Measurements from ENCODE around the gene MEFV.
A peak's percentile ranks its signal among the peaks of the same experiment; 100 is the strongest.

The MEFV gene

DNA sequence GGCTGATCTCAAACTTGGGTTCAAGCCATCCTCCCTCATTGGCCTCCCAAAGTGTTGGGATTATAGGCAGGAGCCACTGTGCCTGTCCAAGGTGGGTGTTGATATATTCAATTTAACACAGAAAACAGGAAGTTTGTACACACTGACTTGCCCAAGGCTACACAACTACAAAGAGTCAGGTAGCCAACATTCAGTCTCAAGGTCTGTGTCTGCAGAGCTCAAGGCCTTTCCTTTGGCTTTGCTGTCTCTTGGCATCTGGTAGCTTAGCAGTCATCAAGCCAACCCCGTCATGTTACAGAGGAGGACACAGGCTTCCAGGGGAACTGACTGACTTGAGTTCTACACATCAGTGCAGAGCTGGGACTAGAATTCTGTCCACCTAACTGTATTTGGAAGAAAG, 11.9 kb upstream of the MEFV start:
- no peak for DNase-seq

DNA sequence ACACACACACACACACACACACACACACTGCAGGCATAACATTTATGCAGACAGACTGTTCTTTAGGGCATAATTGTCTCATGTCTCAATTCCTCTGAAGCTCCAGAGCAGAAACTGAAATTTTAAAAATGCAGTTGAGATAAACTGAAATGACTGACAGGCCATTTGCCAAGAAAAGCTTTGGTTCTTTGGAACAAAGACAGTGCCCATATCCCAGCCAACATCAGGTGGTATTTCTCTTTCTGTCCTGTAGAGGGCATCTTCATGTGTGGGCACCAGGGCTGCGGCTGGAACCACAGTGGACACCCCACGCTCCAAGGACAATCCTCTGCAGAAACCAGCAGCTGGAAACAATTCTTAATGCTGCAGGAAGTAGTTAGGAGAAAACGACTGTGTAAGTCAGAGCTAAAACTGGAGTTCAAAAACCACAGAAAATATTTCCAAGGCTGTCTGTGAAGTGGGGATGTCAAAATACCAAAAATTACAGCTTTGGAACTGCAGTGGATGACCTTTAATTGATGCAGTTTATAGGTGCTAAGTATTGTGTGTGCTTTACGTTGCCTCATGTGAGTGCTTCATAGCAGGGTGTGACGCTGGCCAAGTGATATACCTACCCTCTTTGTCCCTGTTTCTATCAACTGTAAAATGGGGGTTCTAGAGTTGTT, 10.6 kb upstream of the MEFV start:
- no peak for DNase-seq

DNA sequence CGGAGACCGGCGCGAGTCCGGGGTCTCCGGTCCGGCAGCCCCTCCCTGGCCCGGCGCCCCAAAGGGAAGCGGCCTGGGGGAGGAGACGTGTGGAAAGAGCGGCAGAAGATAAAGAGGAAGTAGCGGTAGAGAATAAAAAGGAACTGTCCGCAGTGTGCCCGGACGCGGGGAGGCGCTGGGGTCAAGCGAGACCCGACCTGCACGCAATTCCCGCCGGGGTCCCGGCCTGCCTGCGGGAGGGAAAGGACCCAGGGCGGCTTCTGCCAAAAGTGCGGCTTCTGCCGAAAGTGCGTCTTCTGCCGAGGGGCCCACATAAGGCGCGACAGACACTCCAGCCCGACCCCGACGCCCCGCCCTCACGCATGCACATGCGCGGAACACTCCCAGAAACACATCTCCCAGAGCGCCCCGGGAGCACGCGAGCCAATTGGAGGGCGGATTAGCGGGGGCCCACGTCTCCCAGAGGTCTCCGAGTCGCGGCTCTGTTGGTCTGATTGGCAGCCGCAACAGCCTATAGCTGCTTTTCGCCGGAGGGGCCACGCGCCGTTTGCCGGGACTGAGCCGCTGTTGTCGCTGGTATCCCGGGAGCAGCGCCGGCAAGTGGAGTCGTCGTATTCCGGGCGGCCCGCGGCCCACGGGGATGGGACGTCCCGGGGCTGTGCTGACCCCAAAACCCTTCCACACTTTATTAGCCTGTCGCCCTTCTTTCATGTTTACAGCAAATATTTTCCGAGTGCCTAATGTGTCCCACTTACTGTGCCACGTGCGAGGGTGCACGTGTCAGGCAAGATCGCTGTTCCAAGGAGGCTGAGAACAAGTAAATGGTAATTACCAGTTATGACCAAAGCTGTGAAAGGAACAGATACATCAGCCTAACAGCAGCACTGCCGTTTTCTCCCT, 8.0 kb upstream of the MEFV start:
- DNase-seq = peak; percentile 98 to 99

DNA sequence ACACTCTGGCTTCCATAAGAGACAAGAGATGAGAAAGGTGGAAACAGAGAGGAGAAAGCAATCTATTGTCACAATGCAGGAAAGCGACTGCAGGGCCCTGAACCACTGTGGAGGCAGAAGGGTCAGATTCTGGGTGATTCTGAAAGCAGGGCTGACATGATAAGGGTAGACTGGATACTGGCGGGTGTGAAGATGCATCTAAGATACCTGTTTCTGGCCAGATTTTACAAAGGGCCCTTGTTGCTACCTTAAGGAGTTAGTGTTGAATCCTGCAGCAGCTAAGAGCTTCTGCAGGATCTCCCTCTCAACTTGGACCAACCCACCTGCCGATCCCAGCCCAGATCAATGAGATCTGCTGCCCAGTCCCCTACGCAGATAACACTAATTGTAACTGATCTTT, 6.1 kb upstream of the MEFV start:
- no peak for DNase-seq

DNA sequence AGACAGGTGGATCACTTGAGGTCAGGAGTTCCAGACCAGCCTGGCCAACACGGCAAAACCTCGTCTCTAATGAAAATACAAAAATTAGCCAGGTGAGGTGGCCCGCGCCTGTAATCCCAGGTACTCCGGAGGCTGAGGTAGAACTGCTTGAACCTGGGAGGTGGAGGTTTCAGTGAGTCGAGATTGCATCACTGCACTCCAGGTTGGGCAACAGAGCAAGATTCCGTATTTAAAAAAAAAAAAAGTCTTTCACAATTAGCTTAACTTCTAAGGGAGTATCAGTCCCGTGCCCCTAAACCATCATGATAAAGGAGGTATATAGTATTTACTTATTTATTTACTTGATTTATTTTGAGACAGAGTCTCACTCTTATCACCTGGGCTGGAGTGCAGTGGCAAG, 3.4 kb upstream of the MEFV start:
- DNase-seq = no peak

DNA sequence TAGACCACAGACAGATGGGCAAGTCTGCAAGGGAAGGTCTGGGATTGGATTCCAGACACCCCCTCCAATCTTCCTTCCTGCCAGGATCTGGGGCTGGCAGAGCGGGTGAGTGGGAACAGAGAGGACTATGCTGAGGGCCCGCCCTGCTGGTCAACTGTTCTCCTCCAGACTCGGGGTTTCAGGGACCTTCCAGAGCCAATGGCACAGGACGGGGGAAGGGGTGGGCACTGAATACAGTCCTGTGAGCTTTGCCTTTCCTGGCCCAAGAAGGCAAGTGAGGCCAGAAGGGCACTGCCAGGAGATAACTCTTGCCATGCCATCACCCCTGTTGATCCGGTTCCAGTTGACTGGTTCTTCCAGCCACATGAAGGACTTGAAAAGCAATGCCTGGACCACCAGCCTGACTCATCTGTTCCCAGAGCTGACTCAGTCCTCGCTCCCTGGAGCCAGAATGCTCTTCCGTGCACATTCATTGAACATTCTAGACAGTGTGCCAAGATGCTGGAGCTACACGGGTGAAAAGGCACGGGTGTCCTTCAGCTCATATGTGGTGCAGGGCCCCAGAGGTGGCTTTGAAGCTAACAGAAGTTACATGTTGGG, 533 bp upstream of the MEFV start:
- no peak for DNase-seq

DNA sequence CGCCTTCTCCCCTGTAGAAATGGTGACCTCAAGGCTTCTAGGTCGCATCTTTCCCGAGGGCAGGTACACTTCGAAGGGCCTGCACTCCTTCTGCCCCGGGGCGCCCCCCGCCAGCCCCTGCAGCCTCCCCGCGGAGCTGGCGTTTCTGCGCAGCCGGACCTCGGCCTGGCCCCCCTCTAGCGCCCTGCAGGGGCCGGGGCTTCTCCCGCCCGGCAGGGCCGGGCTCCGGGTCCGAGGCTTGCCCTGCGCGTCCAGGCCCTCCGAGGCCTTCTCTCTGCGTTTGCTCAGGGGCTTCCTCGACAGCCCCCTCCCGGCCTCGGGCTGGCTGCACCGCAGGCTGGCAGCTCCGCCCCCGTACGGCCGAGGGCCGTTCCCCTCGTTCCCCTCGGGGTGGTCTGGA, 2.1 kb downstream of the MEFV start:
- DNase-seq = no peak

DNA sequence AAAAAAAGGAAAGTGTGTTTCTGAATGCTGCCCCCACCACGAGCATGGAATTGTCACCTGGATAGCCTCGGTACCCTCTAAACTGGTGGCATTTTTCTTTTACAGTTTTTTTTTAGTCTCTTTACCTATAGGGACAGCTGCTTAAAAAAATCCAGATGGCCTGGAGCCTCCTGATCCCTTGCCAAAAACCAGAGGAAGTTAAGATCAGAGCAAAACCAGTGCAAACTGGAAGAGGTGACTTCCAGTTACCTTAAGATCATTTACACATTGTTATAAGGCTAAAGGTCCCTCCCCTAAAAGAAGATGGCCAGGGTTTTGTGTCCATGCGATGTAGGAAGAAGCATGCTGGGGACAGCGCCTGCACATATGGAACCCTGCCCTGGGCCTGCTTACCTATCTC, 3.5 kb downstream of the MEFV start:
- no peak for DNase-seq

DNA sequence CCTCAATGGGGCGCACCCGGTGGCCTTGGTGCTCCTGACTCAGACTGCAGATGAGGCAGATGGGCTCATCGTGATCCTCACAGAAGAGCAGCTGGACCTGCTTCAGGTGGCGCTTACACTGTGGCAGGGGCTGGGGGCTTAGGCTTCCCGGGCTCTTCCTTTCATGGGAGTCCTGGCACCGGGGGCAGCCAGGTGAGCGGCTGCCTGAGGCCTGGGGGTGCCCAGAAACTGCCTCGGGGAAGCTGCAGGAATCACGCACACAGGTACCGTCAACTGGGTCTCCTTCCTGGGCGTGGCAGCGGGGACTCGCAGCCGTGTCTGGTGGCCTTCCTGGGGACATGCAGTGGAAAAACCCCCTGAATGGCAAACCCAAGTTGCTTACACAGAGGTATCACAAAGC, 7.0 kb downstream of the MEFV start:
- DNase-seq = no peak

DNA sequence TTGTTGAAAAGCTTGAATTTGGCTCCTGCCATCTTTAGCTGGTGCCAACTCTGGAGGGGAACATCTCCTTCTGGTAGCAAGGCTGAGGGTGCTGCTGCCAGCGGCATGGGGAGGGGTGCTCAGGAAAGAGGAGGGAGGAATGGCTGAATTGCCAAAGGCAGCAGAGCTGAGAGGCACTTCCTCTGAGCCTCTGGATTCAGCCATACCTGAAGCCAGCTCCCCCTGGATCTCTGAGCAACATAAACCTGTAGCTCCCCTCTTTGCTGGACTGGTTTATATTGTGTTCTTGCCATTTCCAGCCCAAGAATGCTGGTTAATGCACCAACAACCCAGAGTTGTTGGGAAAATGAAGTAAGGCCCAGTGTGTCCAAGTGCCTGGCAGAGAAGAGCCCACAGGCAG, 7.4 kb downstream of the MEFV start:
- no peak for DNase-seq

DNA sequence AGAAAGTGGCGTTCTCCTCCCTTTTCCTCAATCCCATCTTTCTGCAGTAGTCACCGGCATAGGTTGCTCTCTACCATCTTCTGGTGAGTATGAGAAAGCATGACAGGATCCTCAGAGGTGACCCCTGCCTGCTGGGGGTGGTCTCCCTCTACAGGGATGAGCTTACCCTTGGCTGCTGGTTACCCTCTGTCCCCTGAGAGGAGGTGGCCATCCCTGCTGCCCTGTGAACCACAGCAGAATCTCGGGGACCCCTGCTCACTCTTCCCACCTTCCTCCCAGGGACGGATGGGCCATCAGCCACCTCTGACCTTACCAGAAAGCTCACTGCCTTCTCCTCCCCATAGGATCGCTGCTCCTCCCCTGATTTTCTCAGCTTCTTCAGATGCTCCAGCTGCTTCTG, 7.8 kb downstream of the MEFV start:
- no peak for DNase-seq

DNA sequence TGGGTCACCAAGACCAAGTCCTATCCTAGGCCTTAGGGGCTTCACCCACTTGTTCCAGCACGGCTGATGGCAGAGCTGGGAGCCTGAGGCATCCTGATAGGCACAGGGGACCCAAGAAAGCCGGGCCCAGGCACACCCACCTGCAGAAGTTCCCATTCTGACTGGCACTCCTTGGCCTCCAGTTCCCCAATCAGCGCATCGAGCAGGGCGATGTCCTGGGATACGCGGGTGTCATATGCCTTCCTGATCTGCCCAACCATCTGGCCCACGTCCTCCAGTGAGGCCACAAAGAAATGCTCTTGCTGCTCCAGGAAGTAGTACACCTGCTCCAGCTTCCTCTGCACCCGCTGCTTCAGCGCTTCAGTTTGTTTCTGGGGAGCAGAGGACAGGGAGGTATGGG, 9.6 kb downstream of the MEFV start:
- DNase-seq = no peak

DNA sequence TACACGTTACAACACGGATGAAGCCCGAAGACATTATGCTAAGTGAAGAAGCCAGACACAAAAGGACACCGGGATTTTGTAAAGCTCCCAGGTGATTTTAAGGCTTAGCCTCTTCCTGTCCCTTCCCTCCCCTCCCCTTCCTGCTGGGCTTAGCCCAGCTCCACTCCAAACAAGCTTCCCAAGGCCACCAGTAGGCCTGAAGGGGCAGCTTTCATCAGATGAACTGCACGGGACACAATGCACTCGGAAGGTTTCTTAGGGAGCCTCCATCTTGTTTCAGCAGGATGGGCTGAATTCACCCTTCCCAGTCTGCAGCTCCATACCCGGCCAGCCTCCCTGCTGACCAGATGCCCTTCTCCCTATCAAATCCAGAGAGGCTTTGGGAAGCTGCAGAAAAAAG, 10.4 kb downstream of the MEFV start:
- DNase-seq = no peak

DNA sequence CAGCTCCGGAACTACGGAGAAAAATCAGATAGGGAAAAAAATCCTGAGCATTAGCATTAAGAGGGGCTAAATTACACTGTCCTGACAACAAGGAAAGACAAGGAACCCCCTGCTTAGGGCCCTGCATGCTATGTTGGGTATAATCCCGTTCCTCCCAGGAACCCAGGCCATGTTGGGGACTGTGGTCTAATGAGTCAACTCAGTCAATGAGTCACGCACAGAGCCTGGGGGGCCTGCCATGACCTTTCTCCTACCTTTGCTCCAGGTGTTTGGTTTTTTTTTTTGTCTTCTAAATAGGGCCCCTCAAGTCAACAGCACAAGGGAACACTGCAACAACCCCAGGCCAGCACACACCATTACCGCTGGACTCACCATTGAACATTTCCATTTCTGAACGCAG, 12.6 kb downstream of the MEFV start:
- DNase-seq = no peak

DNA sequence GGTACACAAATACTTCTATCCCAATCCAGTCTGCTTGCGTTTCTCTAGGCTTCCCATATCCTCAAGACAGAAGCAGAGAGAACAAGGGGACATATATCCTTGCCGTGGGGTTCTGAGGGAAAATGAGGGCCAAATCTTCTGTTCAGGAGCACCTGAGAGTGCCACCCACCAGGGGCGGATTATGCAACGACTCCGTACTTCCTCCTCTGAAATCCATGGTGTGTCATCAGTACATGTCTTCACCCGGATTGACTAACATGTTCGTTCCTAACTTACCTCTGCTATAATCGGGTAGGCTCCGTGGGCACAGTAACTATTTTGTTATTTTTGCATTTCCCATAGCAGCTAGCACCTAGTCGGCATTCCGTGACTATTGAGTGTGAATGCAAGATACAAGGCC, 13.7 kb downstream of the MEFV start:
- DNase-seq = no peak

DNA sequence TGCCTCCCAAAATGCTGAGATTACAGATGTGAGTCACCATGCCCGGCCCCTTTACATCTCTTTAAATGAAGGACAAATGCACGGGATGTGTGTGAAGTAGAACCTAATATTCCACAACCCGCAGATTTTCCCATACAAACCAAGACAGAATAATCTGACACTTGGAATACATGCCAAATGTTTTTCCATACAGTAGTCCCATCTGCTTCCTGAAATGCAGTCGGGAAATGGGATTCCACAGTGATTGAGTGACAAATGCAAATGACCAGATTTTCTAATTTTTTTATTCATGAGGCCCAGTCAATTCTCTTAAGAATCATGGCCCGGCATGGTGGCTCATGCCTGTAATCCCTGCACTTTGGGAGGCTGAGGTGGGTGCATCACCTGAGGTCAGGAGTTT, 14.7 kb downstream of the MEFV start:
- no peak for DNase-seq

DNA sequence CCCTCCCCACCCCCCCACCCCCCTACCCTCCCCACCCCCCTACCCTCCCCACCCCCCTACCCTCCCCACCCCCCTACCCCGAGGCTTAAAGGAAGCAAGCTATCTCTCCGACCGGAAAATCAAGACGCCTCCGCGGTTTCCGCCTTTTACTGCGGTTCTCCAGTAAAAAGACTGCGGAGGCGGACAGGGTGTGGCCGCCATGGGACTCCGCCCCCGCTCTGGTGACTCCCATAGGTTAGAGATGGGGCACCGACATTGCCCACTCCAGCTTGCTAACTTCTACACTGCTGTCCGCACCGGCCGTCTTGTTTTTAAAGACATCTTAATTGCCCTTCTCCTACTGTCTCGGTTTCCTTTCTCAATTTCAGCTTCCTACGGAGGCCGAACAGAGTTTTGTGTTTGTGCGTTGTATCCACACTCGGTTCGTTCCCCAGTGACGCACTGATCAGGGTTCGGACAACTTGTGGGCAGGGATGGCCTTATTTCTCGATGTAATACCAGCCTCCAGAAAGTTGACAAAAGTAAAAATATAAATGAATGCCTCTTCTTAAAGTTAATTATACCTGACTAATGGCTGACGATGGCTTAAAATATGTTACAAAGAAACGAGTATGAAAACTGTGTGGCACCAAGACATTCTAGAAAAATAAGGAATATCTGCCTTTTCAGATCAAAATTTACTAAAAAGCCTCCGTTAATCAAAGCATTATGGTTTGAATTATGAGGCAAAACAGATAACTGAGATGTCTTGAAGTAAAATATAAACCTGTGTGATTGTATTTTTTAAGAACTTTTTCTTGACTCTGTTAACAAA, 20.4 kb downstream of the MEFV start:
- peak; percentile 36 to 37 for DNase-seq

DNA sequence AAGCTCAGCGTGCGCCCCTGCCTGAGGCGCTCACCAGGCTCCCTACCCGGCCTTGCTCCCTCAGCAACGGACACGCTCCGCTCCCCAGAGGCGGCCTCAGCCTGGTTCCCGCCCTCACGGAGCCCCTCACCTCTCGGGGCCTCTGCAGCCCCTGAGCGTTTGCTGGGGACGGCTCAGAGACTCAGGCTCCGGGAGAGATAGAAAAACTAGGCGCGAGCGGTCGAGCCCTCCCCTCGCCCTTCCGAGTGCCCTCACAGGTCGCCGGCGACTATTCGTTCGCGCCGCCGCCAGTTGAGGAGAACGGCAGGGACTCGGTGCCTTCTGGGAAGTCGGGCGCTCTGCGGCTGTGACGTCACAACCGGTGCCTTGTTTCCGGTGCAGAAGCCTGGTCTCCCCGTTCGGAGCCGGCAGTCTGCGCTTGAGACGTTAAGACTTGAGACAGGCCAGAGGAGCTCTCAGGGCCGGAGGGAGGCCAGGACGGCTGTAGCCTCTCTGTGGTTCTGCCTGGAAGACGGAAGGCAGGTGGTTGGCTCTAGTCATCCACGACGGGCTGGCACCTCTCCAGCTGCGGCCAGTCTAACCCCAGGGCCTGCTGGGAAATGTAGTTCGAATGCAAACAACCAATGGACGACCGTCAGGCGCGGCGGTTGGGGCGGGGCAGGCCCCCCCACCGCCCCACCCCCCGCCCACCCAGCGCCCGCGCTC, 21.4 kb downstream of the MEFV start, which contains the start of gene ZNF200:
TSS of gene ZNF200 (minus strand) at position 302 of the 705 bp plus-strand sequence. CDS start 1,403 bp downstream, outside the sequence.
- DNase-seq = peak; percentile 93 to 95

DNA sequence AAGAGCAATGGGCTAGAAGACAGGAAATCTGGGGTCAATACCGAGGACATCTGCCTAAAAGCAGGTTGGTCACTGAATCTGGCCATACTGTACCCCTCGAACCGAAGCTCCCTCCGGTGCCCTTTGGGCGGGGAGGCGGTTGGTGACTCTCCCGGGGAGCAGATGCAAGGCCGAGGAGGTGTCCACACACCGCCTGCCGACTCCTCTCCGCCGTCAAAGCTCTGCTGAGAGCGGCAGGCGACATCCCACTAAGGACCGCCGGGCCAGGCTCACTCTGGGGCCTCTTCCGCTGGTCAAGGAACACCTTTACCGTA, 21.9 kb downstream of the MEFV start:
- no peak for DNase-seq

DNA sequence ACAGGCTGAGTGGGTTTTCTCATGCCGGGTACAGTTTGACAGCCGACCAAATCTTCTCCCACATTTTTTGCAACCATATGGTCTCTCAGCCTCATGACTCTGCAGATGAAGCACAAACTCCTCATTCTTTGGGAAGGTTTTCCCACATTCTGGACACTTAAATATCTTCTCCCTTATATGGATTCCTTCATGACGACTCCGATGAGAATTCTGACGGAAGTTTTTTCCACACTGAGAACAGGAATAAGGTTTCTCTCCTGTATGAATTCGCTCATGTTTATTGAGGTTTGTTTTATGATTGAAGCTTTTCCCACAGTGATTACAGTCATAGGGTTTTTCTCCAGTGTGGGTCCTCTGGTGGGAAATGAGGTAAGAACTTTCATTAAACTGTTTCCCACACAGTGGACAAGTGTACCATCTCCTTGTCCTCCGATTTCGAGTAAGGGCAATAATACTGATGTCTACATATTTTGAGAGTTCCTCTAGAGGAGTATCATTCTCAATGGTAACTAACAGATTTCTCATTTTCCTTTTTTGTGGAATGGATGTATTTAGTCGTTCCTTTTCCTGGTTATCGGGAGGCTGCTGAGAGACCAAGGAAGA, 32.4 kb downstream of the MEFV start:
- DNase-seq = no peak

DNA sequence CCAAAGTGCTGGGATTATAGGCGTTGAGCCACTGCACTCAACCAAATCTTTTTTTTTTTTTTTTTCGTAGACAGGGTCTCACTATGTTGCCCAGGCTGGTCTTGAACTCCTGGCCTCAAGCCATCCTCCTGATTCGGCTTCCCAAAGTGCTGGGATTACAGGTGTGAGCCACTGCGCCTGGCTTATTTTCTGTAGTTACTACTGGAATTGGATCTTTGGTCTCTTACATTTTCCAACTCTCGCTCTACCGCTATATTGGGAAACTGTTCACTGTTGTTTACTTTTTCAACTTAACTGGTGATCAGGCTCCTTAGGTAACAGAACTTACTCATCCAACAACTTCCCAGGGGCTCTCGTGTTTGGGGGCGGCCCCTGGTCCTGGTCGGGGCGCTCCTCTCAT, 35.6 kb downstream of the MEFV start:
- DNase-seq = no peak

DNA sequence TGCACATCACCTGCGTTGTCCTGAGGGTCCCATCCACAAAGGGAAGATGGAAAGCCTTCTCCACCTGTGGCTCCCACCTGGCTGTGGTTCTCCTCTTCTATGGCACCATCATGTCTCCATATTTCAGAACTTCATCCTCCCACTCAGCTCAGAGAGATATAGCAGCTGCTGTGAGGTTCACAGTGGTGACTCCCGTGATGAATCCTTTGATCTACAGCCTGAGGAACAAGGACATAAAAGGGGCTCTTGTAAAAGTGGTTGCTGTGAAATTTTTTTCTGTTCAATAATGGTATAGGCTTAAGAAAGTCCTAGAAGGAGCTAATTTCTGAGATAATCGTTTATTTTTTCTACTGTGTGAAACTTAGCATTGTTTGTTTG, 40.2 kb downstream of the MEFV start:
- DNase-seq = no peak

Data from stimulated activated CD4-positive, alpha-beta T cell treated with anti-CD3 and anti-CD28 coated beads, Interleukin-2, amount 100 ng/mL, for 24 hours (primary cell).